KMS-11 (cell line): ENCODE data around the gene RNPEP.

Experiments
- H2AFZ ChIP-seq: fragments of 200-600 bp; sonication (generic); 2 replicates; pipeline ENCODE4 v1.6.1; 2016; ENCODE audit warnings: antibody characterized with exemption, mixed run types, low read depth
- H3K27ac ChIP-seq: fragments of 200-600 bp; sonication (generic); 2 replicates; pipeline ENCODE4 v1.6.1; 2016; ENCODE audit warnings: mild to moderate bottlenecking, mixed run types
- H3K27me3 ChIP-seq: fragments of 200-600 bp; sonication (generic); 2 replicates; pipeline ENCODE4 v1.6.1; 2017; ENCODE audit warnings: mild to moderate bottlenecking, low read depth, mixed run types, moderate library complexity; ENCODE audit not compliant: insufficient read depth
- H3K36me3 ChIP-seq: fragments of 200-600 bp; sonication (generic); 2 replicates; pipeline ENCODE4 v1.6.1; 2017; ENCODE audit warnings: mild to moderate bottlenecking, mixed run types; ENCODE audit not compliant: insufficient read depth
- H3K4me1 ChIP-seq: fragments of 200-600 bp; sonication (generic); 2 replicates; pipeline ENCODE4 v1.6.1; 2016; ENCODE audit warnings: mild to moderate bottlenecking, low read depth, mixed run types; ENCODE audit not compliant: poor library complexity, severe bottlenecking
- H3K4me2 ChIP-seq: fragments of 200-600 bp; sonication (generic); 2 replicates; pipeline ENCODE4 v1.7.0; 2016; ENCODE audit warnings: mild to moderate bottlenecking, mixed run types
- H3K4me3 ChIP-seq: fragments of 200-600 bp; sonication (generic); IDR thresholded peaks from 2 replicates; pipeline ENCODE4 v1.6.1; 2017; ENCODE audit warnings: low read depth, low read length, mixed read lengths; ENCODE audit not compliant: insufficient read depth
- H3K79me2 ChIP-seq: fragments of 200-600 bp; sonication (generic); 2 replicates; pipeline ENCODE4 v1.6.1; 2016; ENCODE audit warnings: low read depth, mixed run types; ENCODE audit not compliant: insufficient read depth
- H3K9ac ChIP-seq: fragments of 200-600 bp; sonication (generic); 2 replicates; pipeline ENCODE4 v1.6.1; 2016; ENCODE audit warnings: mild to moderate bottlenecking, mixed run types
- H4K20me1 ChIP-seq: fragments of 200-600 bp; sonication (generic); 2 replicates; pipeline ENCODE4 v1.6.1; 2016; ENCODE audit warnings: mild to moderate bottlenecking, mixed run types; ENCODE audit not compliant: insufficient read depth
- TF ChIP-seq, protein P1 (sequence below): fragments of 200-600 bp; sonication (generic); conservative IDR thresholded peaks from 2 replicates; pipeline ENCODE4 v1.6.1; 2017; ENCODE audit warnings: low read depth, mild to moderate bottlenecking, antibody characterized with exemption, low read length, moderate library complexity, mixed read lengths

The RNPEP gene

GRCh38 chr1:202031796-202032195 is 49.3 kb downstream of the RNPEP start:
- TF ChIP-seq, protein P1, sequence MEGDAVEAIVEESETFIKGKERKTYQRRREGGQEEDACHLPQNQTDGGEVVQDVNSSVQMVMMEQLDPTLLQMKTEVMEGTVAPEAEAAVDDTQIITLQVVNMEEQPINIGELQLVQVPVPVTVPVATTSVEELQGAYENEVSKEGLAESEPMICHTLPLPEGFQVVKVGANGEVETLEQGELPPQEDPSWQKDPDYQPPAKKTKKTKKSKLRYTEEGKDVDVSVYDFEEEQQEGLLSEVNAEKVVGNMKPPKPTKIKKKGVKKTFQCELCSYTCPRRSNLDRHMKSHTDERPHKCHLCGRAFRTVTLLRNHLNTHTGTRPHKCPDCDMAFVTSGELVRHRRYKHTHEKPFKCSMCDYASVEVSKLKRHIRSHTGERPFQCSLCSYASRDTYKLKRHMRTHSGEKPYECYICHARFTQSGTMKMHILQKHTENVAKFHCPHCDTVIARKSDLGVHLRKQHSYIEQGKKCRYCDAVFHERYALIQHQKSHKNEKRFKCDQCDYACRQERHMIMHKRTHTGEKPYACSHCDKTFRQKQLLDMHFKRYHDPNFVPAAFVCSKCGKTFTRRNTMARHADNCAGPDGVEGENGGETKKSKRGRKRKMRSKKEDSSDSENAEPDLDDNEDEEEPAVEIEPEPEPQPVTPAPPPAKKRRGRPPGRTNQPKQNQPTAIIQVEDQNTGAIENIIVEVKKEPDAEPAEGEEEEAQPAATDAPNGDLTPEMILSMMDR: no peak
- Histone ChIP-seq H3K4me2 (peak overlapping the region; percentile 25; the same call in 1 of the 2 replicates), H2AFZ (no peak overlapping the region), H3K27ac (no peak overlapping the region), H3K36me3 (no peaks in the 10 kb centered on the region), H3K4me3 (no peak overlapping the region), H3K27me3 (no peaks in the 10 kb centered on the region), H3K4me1 (peaks cover 89% of the 10 kb centered on the region), H3K79me2 (no peaks in the 10 kb centered on the region), H4K20me1 (no peaks in the 10 kb centered on the region), H3K9ac (no peak overlapping the region)

DNA sequence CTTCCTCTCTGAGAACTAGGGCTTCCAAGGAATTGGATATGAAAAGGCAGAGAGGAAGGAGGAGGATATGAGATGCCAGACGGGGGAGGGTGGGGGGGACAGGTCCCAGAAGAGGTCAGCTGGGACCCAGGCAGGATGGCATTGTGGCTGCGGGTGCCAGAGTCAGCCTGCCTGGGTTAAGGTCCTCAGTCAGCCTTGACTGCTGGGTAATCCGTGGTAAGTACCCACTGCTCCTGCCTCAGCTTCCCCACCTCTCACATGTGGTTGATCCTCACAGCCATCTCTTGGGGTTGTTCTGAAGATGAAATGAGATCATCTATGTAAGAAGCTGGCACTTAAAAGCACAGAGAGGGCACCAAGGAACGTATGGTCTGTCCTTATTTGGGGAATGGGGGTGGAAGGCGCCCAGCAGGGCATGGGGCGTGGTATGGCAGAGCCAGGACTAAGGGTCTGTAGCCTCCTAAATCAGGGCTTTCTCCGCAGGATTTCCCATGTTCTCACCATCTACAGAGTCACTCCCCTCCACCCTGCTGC is 51.8 kb downstream of the RNPEP start:
- no peaks in the 10 kb centered on the region for H3K36me3 ChIP-seq
- no peaks in the 10 kb centered on the region for H4K20me1 ChIP-seq
- H3K4me3 ChIP-seq: no peak overlapping the region
- H3K9ac ChIP-seq: peak overlapping the region; percentile 49; the same call in 1 of the 2 replicates
- peak overlapping the region; percentile 65 for H3K4me2 ChIP-seq
- TF ChIP-seq, protein P1: no peak
- H3K27me3 ChIP-seq: no peaks in the 10 kb centered on the region
- H2AFZ ChIP-seq: peak overlapping the region; percentile 51; the same call in 1 of the 2 replicates
- H3K79me2 ChIP-seq: no peaks in the 10 kb centered on the region
- H3K4me1 ChIP-seq: peaks cover 94% of the 10 kb centered on the region
- H3K27ac ChIP-seq: peak overlapping the region; percentile 57

DNA sequence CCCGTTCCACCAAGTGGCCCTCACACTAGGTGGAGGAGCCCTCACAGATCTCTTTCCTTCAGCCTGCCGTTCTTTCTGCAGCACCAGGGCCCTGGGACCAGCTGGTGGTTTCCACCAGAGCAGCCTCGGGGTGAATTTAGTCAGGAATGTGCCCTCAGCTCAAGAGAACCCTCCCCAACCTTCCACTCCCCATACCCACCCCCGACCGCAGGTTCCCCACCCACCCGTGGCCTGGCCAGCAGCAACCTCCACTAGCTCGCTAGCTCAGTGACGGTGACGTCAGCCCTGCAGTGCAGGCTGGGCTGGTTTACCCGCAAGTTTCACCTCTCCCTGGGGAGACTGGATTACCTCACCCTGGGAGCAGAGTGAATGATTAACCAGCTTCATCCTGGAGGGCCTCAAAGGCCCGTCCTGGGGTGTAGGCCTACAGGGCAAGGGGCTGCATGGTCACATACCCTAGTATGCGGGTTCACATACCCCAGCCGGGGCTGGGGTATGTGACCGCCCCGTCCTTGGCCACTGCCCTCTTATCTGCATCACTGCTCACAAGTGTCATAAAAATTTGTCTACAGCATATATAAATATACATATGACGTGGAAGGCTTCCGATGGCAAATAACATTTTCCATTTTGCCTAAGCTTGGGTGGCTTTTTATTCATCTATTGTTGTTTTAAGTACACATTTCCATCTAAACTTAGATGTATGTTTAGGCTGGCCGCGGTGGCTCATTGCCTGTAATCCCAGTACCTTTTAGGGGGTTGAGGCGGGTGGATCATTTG is 52.4 kb downstream of the RNPEP start:
- Histone ChIP-seq H3K36me3 (no peaks in the 10 kb centered on the region), H2AFZ (peak overlapping the region; percentile 51; the same call in 1 of the 2 replicates), H3K27ac (peak overlapping the region; percentile 57), H3K4me2 (peak overlapping the region; percentile 65), H3K4me3 (no peak overlapping the region), H3K27me3 (no peaks in the 10 kb centered on the region), H3K4me1 (peaks cover 93% of the 10 kb centered on the region), H3K9ac (peak overlapping the region; percentile 49; the same call in 1 of the 2 replicates), H4K20me1 (no peaks in the 10 kb centered on the region), H3K79me2 (no peaks in the 10 kb centered on the region)
- TF ChIP-seq, protein P1: no peak

GRCh38 chr1:202036595-202037387 is 54.3 kb downstream of the RNPEP start:
- Histone ChIP-seq H3K36me3 (no peaks in the 10 kb centered on the region), H3K9ac (no peak overlapping the region), H3K79me2 (no peaks in the 10 kb centered on the region), H3K4me2 (no peak overlapping the region), H3K27ac (no peak overlapping the region), H4K20me1 (no peaks in the 10 kb centered on the region), H2AFZ (no peak overlapping the region), H3K4me1 (peaks cover 74% of the 10 kb centered on the region), H3K4me3 (no peak overlapping the region), H3K27me3 (no peaks in the 10 kb centered on the region)
- TF ChIP-seq, protein P1: no peak
